ENCODE data around the gene KCNK4.

GRCh38 chr11:64268893-64269539, 22.1 kb upstream of the KCNK4 start:
- TF ChIP-seq CTCF (IDR thresholded peaks at IDR 0.05) (no peak), POLR2A (IDR thresholded peaks at IDR 0.05) (peak in 1 of 2 donors; percentile 28)
